CD1c-positive myeloid dendritic cell (primary cell): ENCODE data around the gene MAGEC3.

Source experiments
- DNase-seq: peaks from one replicate; pipeline ENCODE4 v3.0.0-alpha.2; 2016; ENCODE audit errors: extremely low spot score

MAGEC3 gene

DNA sequence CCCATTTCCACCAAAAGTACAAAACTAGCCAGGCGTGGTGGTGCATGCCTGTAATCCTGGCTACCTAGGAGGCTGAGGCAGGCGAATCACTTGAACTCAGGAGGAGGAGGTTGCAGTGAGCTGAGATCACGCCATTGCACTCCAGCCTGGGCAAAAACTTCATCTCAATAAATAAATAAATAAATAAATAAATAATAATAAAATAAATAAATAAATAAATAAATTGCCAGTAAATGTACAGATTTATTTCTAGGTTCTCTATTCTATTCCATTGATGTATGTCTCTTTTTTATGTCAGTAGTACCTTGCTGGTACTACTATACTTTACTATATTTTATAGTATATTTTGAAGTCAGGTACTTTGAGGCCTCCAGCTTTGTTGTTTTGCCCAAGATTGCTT is 109.2 kb downstream of the MAGEC3 start:
- no peak for DNase-seq
